Keratinocyte (primary cell): ENCODE results near the gene C9orf43.

Source experiments
- EZH2 ChIP-seq: IDR thresholded peaks from one replicate; pipeline ENCODE4 v1.6.1; 2012; ENCODE audit warnings: inconsistent platforms, mild to moderate bottlenecking, low read length, moderate library complexity
- TF ChIP-seq, protein P1 (sequence below), 3 experiments: IDR thresholded peaks in 1 of 3; conservative IDR thresholded peaks in 1 of 3; optimal IDR thresholded peaks in 1 of 3; 2 replicates in 2 of 3; 3 replicates in 1 of 3; pipeline versions ENCODE3 to v1.5.1; 2011; ENCODE audit warnings: low read length in 3 of 3, mild to moderate bottlenecking in 3 of 3, moderate library complexity in 2 of 3, control low read depth in 1 of 3, inconsistent platforms in 1 of 3; ENCODE audit not compliant: insufficient read depth in 2 of 3; ENCODE audit errors: extremely low read depth in 1 of 3

DNA sequence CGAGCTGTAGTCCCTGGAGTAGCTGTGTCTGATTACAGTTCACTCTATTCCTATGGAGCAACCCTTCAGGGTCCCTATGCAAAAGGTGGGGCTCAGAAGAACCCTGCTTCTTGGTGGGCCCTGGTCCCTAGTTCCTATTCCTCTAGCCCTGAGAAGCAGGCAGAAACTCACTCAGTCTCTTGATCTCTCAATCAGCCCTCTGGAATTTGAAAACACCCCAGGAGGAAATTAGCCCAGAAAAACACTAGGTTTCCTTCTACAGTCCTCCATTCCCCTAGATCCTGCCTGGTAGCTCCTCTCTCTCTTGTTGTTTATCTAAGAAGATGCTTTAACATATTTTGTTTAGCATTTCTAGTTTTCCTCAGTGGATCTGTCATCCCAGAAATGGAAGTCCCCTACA is 60.6 kb downstream of the C9orf43 start:
- TF ChIP-seq, protein P1, sequence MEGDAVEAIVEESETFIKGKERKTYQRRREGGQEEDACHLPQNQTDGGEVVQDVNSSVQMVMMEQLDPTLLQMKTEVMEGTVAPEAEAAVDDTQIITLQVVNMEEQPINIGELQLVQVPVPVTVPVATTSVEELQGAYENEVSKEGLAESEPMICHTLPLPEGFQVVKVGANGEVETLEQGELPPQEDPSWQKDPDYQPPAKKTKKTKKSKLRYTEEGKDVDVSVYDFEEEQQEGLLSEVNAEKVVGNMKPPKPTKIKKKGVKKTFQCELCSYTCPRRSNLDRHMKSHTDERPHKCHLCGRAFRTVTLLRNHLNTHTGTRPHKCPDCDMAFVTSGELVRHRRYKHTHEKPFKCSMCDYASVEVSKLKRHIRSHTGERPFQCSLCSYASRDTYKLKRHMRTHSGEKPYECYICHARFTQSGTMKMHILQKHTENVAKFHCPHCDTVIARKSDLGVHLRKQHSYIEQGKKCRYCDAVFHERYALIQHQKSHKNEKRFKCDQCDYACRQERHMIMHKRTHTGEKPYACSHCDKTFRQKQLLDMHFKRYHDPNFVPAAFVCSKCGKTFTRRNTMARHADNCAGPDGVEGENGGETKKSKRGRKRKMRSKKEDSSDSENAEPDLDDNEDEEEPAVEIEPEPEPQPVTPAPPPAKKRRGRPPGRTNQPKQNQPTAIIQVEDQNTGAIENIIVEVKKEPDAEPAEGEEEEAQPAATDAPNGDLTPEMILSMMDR (optimal IDR thresholded peaks at IDR 0.05 in 1 of 3, IDR thresholded peaks at IDR 0.05 in 1 of 3, conservative IDR thresholded peaks at IDR 0.05 in 1 of 3; ENCODE audit: extremely low read depth in 1 of 3, insufficient read depth in 2 of 3, low read length in 3 of 3), result no peak
- TF ChIP-seq EZH2, result no peak
